Heart left ventricle (tissue), 16 donors: ENCODE results near the gene HDAC4. TPM values are rescaled to one million over a fixed set of nuclear protein-coding genes. Genes with fewer than 3 reads are reported as not detected.

Experiments
- ATAC-seq, 4 donors: fragments of 200-7000 bp; cut with Tn5 transposase; one replicate each; pipeline ENCODE4 v1.9.1; 2020 to 2022; ENCODE audit warnings: moderate library complexity in 4 of 4, mild to moderate bottlenecking in 3 of 4, moderate number of reproducible peaks in 1 of 4
- DNase-seq, 5 donors: peaks; one replicate each; pipeline ENCODE4 v3.0.0-alpha.2; 2020
- H3K27ac ChIP-seq, 12 donors: fragments of 200-600 bp; sonication (generic) in 4 of 12; one replicate each; pipeline versions ENCODE4 v1.5.0 to v1.8.0; 2016 to 2022; ENCODE audit warnings: mild to moderate bottlenecking in 2 of 12
- H3K27me3 ChIP-seq, 9 donors: fragments of 200-600 bp; sonication (generic) in 2 of 9; one replicate each; pipeline versions ENCODE4 v1.5.1 to v1.8.0; 2016 to 2022; ENCODE audit warnings: mild to moderate bottlenecking in 3 of 9
- H3K36me3 ChIP-seq, 9 donors: fragments of 200-600 bp; sonication (generic) in 2 of 9; one replicate each; pipeline versions ENCODE4 v1.5.0 to v1.8.0; 2018 to 2022; ENCODE audit warnings: mild to moderate bottlenecking in 2 of 9
- H3K4me1 ChIP-seq, 12 donors: fragments of 200-600 bp; sonication (generic) in 4 of 12; one replicate each; pipeline versions ENCODE4 v1.5.0 to v1.8.0; 2016 to 2022; ENCODE audit warnings: mild to moderate bottlenecking in 3 of 12
- H3K4me3 ChIP-seq, 12 donors: fragments of 200-600 bp; sonication (generic) in 4 of 12; one replicate each; pipeline versions ENCODE4 v1.5.0 to v1.8.0; 2017 to 2022; ENCODE audit warnings: mild to moderate bottlenecking in 9 of 12, moderate library complexity in 4 of 12
- H3K9me3 ChIP-seq, 12 donors: fragments of 200-600 bp; sonication (generic) in 4 of 12; one replicate each; pipeline versions ENCODE4 v1.5.0 to v1.8.0; 2016 to 2022; ENCODE audit warnings: mild to moderate bottlenecking in 1 of 12
- CTCF ChIP-seq, 12 donors: fragments of 200-600 bp; sonication (generic) in 4 of 12; IDR thresholded peaks; one replicate each; pipeline versions ENCODE4 v1.5.0 to v1.8.0; 2018 to 2022; ENCODE audit warnings: antibody characterized with exemption in 12 of 12, mild to moderate bottlenecking in 5 of 12
- POLR2A ChIP-seq, 2 donors: fragments of 450-650 bp; IDR thresholded peaks; one replicate each; pipeline ENCODE4 v1.6.1; 2017; ENCODE audit warnings: antibody characterized with exemption in 2 of 2, mild to moderate bottlenecking in 2 of 2, moderate library complexity in 2 of 2
- WGBS, 4 donors: extraction: QIAGEN DNeasy Blood & Tissue Kit in 2 of 4; methylation state at CpG; one replicate each; pipeline versions ENCODE4 v1.1.5 to v1.1.7; 2013 to 2018; 5-methylcytosine and 5-hydroxymethylcytosine counted together
- intact Hi-C, 10 donors: fragments of 100-400 bp; cut with DNase I; formaldehyde crosslinking; loops; one replicate each; pipeline versions ENCODE4 v1.11.1 to v1.14.2; 2022
- polyA plus RNA-seq, 2 donors: library from polyadenylated mRNA; stranded (reverse); fragments of 200-250 nt; gene quantifications; one replicate each; pipeline ENCODE4 v1.2.3, GENCODE V29; 2013
- total RNA-seq, 9 donors: library from RNA; depleted of rRNA in 2 of 9; stranded (reverse); fragments of >200 nt in 2 of 9; fragmentation: NEBNext Ultra II Directional in 3 of 9; extraction: Animal tissue kit (Norgen Biotek cat#: 25700) in 3 of 9; gene quantifications; one replicate each; pipeline versions ENCODE4 v1.1.0 to v1.2.4, GENCODE V29; 2016 to 2023
- donor health status: ischemic (EF 13 %, LVEDD 7.1; RV severe dilation, severe dysfunction).
- donor health status: healthy with polysubstance abuse.
- donor health status: DM: no; HTN: yes; CAD: no.
- donor health status: DM: no; HTN: no; CAD: no.
- donor health status: ischemic (EF 25% LVEDD 6.9; RV normal size, moderate dysfunction).
- donor health status: ischemic (EF 25% LVEDD 5.7; RV mildly dilated, moderate dysfunction).
- donor health status: healthy.
- donor health status: DM: yes; HTN: yes; CAD: no.
- donor health status: ischemic (EF 35%, LVEDD 5.7; RV mildly dilated, moderate dysfunction).
- donor health status: nonischemic (EF 11% LVEDD 7.7; RV severe dilation, severe dysfunction).
- donor health status: DM: yes; HTN: yes; CAD: no.
- donor health status: PGD.
- donor health status: ischemic (EF 29% LVEDD 5.4; RV normal size, mild dysfunction).
- donor health status: nonischemic (EF 23%, LVEDD 6.1; RV moderate dilation, normal function).

Gene HDAC4
- total and polyA plus RNA-seq, 11 donors = 13.9 to 37.6 (median 27.5) TPM

- Histone ChIP-seq H3K27me3 (no peaks in the 10 kb centered on the region), H3K9me3 (peaks cover 0 to 9% (median 0%) of the 10 kb centered on the region in 12 donors), H3K27ac (peak overlapping the region in 1 of 12 donors; percentile 92), H3K4me1 (peaks cover 0 to 45% (median 15%) of the 10 kb centered on the region in 12 donors), H3K36me3 (no peaks in the 10 kb centered on the region), H3K4me3 (no peak overlapping the region)
- intact Hi-C loops = no loop called here
- ATAC-seq (no peak), DNase-seq (no peak)
- no peak for TF ChIP-seq POLR2A (IDR thresholded peaks at IDR 0.05)
- TF ChIP-seq CTCF (IDR thresholded peaks at IDR 0.05) = no peak
- WGBS, 4 donors = 82 to 86% (median 85%) methylated on average over 20 of the region's 20 CpGs
Measured at GRCh38 chr2:239359196-239359912, 41.5 kb downstream of the HDAC4 start.

- H3K27me3 ChIP-seq = no peaks in the 10 kb centered on the region
- H3K36me3 ChIP-seq = no peaks in the 10 kb centered on the region
- TF ChIP-seq POLR2A (IDR thresholded peaks at IDR 0.05) = no peak
- no peak for TF ChIP-seq CTCF (IDR thresholded peaks at IDR 0.05)
- 66 to 81% (median 71%) methylated on average over 18 of the region's 18 CpGs for WGBS, 4 donors
- no peak overlapping the region for H3K4me3 ChIP-seq
- peak overlapping the region in 3 of 12 donors; percentile 9 to 92 (median 42) for H3K27ac ChIP-seq
- H3K4me1 ChIP-seq = peaks cover 0 to 45% (median 12%) of the 10 kb centered on the region in 12 donors
- peaks cover 0 to 12% (median 0%) of the 10 kb centered on the region in 12 donors for H3K9me3 ChIP-seq
- DNase-seq = peak in 1 of 5 donors; percentile 55
- ATAC-seq = peak; percentile 37 to 65 (median 50)
- intact Hi-C loops = no loop called here
Measured at GRCh38 chr2:239358062-239358754, 42.6 kb downstream of the HDAC4 start.

GRCh38 chr2:239355724-239356123 is 45.1 kb downstream of the HDAC4 start:
- Histone ChIP-seq H3K36me3 (peaks cover 0 to 20% (median 17%) of the 10 kb centered on the region in 9 donors), H3K9me3 (peaks cover 0 to 12% (median 0%) of the 10 kb centered on the region in 12 donors), H3K27ac (peak overlapping the region in 7 of 12 donors; percentile 0 to 92 (median 31)), H3K27me3 (no peaks in the 10 kb centered on the region), H3K4me1 (peaks cover 0 to 34% (median 11%) of the 10 kb centered on the region in 12 donors), H3K4me3 (no peak overlapping the region)
- TF ChIP-seq POLR2A (IDR thresholded peaks at IDR 0.05) (no peak), CTCF (IDR thresholded peaks at IDR 0.05) (no peak)
- peak; percentile 30 to 59 (median 37) for ATAC-seq
- intact Hi-C loops = no loop called here
- WGBS, 4 donors = 50 to 55% (median 53%) methylated on average over 3 of the region's 3 CpGs
- no peak for DNase-seq

- Histone ChIP-seq H3K4me3 (no peak overlapping the region), H3K36me3 (peaks cover 0 to 24% (median 21%) of the 10 kb centered on the region in 9 donors), H3K9me3 (peaks cover 0 to 12% (median 0%) of the 10 kb centered on the region in 12 donors), H3K27me3 (no peaks in the 10 kb centered on the region), H3K27ac (peak overlapping the region in 6 of 12 donors; percentile 24 to 92 (median 30)), H3K4me1 (peaks cover 0 to 28% (median 9%) of the 10 kb centered on the region in 12 donors)
- ATAC-seq = peak in 1 of 4 donors; percentile 40
- WGBS, 4 donors = 62 to 73% (median 63%) methylated on average over 2 of the region's 2 CpGs
- no peak for DNase-seq
- intact Hi-C loops = no loop called here
- TF ChIP-seq POLR2A (IDR thresholded peaks at IDR 0.05) (no peak), CTCF (IDR thresholded peaks at IDR 0.05) (no peak)
Measured at GRCh38 chr2:239355139-239355538, 45.7 kb downstream of the HDAC4 start.
